DOHH2 (cell line): ENCODE measurements around the gene NMT2.

Source experiments
- EZH2phosphoT487 ChIP-seq: fragments of 200-600 bp; sonication (generic); IDR thresholded peaks from 2 replicates; pipeline ENCODE4 v1.6.1; 2017; ENCODE audit warnings: borderline replicate concordance, mild to moderate bottlenecking, antibody characterized with exemption, low read length, moderate library complexity, mixed read lengths
- TF ChIP-seq, protein P1 (sequence below): fragments of 200-600 bp; sonication (generic); IDR thresholded peaks from one replicate; pipeline ENCODE4 v1.5.1; 2014; ENCODE audit warnings: antibody characterized with exemption, mild to moderate bottlenecking, low read depth, low read length; ENCODE audit not compliant: poor library complexity, severe bottlenecking

- no peak for TF ChIP-seq EZH2phosphoT487
- TF ChIP-seq, protein P1, sequence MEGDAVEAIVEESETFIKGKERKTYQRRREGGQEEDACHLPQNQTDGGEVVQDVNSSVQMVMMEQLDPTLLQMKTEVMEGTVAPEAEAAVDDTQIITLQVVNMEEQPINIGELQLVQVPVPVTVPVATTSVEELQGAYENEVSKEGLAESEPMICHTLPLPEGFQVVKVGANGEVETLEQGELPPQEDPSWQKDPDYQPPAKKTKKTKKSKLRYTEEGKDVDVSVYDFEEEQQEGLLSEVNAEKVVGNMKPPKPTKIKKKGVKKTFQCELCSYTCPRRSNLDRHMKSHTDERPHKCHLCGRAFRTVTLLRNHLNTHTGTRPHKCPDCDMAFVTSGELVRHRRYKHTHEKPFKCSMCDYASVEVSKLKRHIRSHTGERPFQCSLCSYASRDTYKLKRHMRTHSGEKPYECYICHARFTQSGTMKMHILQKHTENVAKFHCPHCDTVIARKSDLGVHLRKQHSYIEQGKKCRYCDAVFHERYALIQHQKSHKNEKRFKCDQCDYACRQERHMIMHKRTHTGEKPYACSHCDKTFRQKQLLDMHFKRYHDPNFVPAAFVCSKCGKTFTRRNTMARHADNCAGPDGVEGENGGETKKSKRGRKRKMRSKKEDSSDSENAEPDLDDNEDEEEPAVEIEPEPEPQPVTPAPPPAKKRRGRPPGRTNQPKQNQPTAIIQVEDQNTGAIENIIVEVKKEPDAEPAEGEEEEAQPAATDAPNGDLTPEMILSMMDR, result no peak
Observed at GRCh38 chr10:15158972-15159371, 9.5 kb downstream of the NMT2 start.
